Lower leg skin (tissue), 3 donors: ENCODE measurements around the gene NDST4.

Experiments
- CTCF ChIP-seq, 3 donors: fragments of 450-650 bp; IDR thresholded peaks; one replicate each; pipeline ENCODE4 v1.5.1; 2016; ENCODE audit warnings: antibody characterized with exemption in 3 of 3, mild to moderate bottlenecking in 3 of 3, moderate library complexity in 2 of 3
- POLR2A ChIP-seq, 2 donors: fragments of 450-650 bp; IDR thresholded peaks; one replicate each; pipeline ENCODE4 v1.6.1; 2016 to 2017; ENCODE audit warnings: antibody characterized with exemption in 2 of 2, mild to moderate bottlenecking in 1 of 2, moderate library complexity in 1 of 2

GRCh38 chr4:115152965-115153364 is 39.5 kb upstream of the NDST4 start:
- TF ChIP-seq CTCF (IDR thresholded peaks at IDR 0.05): no peak
- TF ChIP-seq POLR2A (IDR thresholded peaks at IDR 0.05): no peak
